Limb (tissue), 2 donors: ENCODE data around the gene TMEM120B.
"Not testable (repeated sequence)": the region's sequence is repeated elsewhere in the genome, so short reads cannot be mapped to it uniquely, and the experiment has no call there.

Experiments
- DNase-seq, 2 donors: peaks; one replicate each; pipeline ENCODE4 v3.0.0-alpha.2; 2016; ENCODE audit errors: extremely low spot score in 2 of 2

The TMEM120B gene

DNA sequence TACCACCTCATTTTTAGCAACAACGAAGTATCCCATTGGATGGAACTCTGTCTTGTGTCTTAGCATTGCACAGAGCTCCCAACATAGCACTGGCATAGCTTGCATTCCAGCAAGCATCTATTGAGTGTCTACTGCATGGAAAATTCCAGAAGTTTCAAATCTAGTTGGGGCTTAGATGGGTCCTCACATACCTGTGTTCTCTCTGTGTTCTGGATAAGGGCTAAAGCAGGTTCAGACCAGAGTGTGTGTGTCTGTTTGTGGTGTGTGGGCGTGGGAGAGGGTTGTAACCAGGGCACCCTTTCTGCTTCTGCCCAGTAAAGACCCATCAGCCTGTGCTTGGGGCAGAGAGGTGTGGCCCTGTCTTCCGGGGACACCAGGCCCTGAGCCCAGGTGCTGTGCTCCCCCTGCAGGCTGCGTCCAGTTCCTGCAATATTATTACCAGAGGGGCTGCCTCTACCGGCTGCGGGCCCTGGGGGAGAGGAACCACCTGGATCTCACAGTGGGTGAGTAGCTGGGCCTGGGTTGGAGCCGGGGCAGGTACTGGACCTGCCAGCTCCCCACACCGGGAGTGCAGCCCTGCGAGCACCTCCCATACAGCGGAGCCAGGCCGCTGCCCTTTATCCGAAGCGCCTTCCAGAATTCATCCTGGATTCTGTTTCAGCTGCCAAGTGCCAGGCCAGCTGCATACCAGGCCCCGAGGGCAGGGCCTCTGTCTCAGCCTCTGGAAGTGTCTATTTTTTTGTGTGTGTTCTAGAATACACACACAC, 60.6 kb downstream of the TMEM120B start:
- DNase-seq = peak in 1 of 2 donors; percentile 70

DNA sequence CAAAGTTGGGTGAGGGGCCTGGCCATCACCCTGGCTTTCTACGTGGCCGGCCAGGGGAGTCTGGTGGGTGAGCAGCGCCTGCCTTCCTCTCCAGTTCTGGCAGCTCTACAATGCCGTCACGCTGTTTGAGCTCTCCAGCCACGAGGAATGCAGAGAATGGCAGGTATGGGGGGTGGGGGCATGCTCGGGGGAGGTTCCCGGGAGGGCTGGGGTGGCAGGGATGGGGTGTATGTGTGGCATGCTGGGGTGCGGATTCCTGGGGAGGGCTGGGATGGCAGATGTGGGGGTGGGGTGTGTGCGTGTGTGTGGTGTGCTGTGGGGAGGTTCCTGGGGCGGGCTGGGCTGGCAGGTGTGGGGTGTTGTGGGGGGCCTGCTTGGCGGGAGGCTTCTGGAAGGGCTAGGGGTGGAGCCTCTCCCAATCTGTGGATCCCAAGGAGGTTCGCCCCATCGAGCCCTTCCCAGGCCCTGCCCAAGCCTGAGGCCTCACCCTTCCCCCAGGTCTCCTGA, 62.5 kb downstream of the TMEM120B start:
- DNase-seq = no peak

DNA sequence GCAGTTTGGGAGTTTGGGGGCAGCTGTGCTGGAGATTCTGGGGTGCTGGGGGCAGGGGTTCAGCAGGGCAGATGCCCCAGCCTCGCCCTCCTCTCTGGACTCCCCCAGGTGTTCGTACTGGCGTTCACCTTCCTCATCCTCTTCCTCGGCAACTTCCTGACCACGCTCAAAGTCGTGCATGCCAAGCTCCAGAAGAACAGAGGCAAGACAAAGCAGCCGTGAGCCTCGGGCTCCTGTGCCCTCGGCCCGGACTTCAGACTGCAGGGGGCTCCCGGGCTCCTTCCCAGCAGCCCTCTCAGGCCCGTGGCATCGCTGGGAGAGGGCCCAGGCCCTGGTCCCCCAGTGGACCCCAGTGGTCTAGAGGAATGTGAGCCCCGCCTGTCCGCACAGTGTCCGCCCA, 62.9 kb downstream of the TMEM120B start:
- no peak for DNase-seq

DNA sequence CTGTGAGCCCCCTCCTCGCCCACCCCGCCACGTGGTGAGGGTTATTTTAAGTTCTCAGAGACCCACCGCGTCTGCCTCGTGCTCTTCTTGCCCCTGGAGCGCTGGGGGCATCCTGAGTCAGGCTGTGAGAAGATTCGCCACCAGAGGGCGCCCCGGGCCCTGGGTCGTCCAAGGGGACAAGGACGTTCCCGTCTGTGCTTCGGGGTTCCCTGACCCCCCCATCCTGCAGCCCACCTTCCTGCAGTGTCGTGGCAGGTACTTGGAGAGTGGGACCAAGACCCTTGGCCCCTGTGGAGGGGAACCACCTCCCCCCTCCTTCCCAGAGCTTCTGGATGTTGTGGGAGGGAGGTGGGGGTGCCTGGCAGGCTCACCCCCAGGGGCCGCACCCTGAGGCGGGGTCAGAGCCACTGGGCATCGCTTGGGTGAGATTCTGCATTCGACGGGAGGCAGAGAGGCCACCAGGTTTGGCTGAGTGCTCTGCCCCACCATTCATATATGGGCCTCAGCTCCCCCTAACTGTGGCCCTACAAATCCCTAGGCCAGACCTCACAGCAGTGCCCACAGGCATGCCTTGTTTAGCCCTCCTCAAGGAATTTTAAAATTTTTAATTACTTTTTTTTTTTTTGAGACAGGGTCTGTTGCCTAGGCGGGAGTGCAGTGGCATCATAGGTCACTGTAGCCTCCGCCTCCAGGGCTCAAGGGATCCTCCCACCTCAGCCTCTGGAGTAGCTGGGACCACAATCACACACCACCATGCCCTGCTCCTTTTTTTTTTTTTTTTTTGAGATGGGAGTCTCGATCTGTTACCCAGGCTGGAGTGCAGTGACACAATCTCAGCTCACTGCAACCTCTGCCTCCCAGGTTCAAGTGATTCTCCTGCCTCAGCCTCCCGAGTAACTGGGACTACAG, 63.9 kb downstream of the TMEM120B start:
- DNase-seq = peak in 1 of 2 donors; percentile 80

DNA sequence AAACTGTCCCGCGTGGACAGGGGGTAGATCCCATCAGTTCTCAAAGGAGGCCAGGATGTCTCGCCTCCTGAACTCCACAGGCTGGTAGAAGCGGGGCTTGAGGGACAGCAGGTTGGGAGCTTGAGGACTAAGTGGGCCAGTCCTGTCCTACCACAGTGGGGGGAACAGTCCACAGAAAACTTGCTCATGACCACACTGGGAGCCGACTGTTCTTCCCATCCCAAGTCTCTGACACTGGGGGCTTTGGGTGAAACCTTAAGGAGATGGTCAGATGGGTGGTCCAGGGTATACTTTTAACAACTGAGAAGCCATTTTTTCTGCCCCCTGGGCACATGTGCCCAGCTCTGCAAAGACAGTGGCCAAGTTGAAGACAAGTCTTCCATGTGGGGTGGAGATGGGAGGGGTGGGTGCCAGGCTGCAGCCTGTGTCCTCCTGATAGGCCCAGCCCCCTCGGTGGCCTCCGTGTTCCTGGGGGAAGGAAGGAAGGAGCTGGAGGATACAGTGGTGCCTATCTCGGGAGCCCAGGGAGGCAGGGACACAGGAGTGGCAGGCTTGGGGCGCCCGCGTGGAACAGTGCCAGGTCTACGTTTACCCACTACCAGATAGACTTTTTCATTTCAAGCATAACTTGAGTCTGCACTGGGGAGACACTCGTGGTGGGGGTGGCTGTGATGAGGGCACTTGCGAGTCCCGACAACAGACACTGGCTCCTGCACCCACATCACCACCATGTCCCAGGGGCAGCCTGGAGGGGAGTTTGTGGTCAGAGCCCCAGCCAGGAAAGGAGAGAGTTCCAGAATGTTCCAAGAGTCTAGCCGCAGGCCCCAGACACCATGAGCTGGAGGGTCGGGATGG, 66.2 kb downstream of the TMEM120B start:
- DNase-seq = no peak

DNA sequence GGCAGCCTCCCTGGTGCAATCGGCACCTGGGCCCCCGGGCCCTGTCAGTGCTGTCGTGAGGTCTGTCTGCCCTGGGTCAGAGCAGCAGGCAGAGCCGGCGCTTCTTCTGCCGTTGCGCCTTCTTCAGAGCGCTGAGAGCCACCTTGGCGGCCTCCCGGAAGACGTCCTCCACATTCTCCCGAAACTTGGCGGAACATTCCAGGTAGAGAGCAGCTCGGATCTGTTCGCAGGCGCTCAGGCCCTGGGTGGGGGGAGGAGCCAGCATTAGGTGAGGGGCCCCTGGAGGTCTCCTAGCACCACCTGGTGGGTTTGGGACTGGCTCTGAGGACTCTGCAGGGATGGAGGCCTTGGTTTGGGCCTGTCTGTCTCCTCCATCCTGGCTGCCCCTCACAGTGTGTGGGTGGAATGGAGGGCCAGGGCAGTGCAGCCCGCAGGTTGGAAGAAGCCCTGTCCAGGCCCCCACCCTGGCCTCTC, 66.9 kb downstream of the TMEM120B start:
- DNase-seq = no peak

DNA sequence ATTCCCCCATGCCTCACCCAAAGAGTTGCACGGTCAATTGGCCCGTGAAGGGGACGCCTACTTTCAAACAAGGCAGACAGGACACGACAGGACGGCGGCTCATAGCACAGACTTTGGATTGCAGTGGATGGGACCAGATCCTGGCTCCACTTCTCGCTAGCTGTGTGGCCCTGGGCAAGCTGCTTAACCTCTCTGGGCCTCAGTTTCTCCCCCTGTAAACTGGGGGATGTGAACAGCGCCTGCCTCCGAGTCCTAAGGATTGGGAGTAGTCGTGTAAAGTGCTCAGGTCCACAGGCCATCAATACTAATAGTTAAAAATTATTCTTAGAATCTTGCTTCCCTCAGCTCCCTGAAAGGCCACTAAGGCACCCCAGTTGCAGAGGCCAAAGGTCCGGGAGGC, 67.9 kb downstream of the TMEM120B start:
- no peak for DNase-seq

DNA sequence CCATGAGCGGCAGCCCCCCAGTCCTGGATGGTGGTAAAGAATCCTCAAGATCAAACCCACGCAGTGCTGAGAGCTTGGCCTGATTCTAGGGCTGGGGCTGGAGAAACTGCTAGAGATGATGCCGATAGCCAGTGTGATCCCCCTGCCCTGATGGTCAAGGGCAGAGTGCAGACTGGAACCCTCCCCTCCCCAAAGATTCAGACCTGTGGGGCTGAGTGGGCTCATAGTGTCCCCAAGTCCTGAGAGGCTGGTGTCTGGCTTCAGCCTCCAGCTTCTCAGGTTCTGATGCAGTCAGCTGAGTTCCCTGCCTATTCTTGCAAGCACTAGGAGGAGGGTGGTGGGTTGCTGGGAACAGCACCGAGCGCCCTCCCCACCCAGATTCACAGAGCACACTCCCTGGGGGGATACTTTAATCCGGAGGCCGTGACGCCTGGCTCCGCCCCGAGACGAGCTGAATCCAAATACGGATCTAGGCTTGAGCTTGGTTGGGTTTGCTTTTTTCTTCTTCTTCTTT, 69.0 kb downstream of the TMEM120B start:
- peak in 1 of 2 donors; percentile 43 for DNase-seq

DNA sequence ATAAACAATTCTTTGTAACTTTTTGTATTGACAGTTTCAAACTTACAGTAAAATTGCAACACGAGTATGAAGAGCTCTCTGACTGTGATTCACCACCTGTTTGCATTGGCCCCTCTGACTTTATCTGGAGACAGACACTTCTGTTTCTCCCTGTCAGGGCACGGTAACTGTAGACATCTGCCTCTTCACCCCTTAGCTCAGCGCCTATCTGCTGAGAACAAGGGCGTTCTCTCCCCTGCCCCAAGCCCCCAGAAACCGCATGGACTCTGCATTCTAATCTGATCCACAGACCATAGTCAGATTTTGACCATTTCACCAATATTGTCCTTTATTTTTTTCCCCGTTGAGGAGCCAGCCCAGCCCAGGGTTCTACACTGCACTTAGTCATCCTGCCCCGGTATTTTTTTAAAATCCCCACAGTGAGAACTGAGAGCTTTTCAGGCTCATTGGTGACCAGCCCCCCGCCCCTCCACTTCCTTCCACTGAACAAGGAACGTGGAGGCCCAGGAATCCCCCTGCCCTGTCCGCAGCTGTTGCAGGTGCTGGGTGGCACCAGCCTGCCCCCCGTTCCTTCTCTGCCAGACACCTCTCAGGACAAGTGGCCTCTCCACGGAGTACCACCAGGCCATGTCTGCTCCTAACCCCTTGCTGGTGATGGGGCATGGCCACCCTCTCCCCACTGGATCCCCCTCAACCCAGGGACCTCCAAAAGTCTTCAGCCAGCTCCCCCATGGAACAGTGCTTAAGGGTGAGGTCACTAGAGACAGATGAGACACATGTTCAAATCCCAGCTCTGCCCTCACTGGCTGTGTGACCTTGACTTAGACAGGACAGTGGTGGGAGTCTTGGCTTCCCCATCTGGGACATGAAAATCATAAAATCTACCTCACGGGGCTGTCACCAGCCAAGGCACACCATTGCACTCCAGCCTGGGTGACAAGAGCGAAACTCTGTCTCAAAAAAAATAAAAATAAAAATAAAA, 69.7 kb downstream of the TMEM120B start:
- peak in 1 of 2 donors; percentile 23 for DNase-seq

DNA sequence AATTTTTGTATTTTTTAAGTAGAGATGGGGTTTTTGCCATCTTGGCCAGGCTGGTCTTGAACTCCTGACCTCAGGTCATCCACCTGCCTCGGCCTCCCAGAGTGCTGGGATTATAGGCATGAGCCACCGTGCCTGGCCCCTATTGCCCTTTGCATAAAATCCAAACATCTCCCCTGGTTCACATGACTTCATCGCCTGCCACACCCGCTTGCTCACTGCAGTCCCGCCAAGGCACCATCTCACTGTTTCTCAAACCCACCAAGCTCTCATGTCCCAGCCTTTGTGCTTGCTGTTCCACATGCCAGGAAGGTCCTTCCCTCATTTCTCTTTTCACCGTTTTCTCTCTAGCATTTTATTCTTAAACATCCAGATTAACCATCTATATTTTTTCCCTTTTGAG, 71.2 kb downstream of the TMEM120B start:
- DNase-seq = no peak

DNA sequence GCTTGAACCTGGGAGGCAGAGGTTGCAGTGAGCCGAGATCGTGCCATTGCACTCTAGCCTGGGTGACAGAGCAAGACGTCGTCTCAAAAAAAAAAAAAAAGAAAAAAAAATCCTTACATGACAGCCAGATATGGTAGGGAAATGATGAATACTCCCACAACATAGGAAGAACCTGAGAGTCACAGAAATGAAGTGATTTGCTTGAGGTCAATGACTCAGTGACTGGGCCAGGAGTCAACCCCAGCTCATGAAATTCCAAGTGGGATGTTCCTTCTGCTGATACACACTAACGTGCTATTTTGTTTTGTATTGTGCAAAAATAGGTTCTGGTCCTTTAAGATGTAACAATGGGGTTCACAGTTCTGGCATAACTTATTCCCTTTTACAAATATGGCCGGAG, 71.9 kb downstream of the TMEM120B start:
- no peak for DNase-seq

DNA sequence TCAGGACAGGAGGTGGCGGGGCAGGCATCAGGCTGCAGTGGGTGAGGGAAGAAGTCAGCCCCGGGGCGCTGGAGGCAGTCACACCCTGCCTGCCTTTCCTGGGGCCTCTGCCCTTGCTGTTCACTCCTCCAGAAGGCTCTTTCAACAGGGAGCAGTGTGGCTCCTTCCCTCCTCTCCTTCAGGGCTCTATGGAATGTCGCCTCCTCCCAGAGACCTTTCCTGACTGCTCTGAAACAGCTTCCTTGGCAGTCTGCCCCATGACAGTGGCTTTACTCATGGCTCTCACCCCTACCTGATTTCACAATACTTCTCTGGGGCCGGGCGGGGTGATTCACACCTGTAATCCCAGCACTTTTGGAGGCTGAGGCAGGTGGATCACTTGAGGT, 73.9 kb downstream of the TMEM120B start:
- peak in 1 of 2 donors; percentile 33 for DNase-seq

DNA sequence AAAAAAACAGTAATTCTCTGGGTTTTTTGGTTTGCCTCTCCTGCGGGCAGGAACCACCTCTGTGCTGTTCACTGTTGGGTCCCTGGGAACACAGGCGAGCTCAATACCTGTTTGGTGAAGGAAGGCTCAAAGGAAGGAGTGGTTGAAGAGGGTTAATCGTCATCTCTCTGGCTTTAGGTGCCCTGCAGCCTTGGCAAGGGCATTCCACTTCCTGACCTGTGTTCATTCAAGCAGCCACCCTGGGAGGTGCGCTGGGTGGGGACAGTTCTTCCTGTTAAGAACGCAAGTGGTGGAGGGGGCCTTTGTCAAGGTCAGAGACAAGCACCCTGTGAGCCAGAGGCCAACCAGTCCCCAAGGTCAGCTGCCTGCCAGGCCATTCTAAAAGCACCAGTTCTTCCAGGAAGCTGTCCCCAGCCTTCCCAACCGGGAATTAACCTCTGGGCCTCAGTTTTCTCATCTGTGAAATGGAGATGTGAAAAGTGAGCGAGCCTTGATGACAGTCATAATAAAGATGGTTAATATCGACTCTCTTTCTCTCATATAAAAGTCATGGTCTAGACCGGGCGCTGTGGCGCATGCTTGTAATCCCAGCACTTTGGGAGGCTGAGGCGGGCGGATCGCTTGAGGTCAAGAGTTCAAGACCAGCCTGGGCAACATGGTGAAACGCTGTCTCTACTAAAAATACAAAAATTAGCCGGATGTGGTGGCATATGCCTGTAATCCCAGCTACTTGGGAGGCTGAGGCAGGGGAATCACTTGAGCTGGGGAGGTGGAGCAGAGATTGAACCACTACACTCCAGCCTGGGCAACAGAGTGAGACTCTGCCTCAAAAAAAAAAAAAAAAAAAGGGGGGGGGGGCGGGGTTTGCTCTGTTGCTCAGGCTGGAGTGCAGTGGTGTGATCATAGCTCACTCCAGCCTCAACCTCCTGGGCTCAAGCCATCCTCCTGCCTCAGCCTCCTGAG, 74.8 kb downstream of the TMEM120B start:
- no peak for DNase-seq

DNA sequence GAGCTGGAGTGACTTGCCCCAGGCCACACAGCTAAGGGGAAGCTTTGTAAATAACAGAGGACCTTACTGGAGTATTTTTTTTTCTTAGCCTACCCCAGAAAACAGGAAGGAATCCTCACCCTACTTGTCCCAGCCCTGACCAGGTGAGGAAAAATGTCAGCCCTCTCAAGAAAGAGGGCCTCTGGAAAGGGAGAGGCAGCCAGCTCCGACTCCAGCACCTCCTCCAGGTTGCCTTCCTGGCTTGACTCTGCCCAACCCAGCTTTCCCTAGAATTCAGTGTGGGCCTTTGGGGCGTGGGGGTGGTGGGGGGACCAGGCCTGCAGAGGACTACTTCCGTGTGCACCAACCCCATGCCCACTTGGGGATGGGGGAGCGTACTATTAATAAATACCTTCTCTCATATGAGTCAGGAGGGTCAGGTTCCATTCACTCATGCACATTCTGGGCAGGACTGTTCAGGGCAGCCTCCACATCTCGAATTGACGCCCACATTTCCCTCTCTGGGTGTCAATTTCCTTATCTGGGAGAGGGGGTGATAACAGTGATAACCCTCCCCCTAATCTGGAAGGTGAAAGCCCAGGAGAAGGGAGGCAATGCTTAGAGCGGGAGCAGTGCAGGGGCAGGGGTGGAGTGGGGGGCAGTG, 75.7 kb downstream of the TMEM120B start:
- peak in 1 of 2 donors; percentile 27 for DNase-seq

DNA sequence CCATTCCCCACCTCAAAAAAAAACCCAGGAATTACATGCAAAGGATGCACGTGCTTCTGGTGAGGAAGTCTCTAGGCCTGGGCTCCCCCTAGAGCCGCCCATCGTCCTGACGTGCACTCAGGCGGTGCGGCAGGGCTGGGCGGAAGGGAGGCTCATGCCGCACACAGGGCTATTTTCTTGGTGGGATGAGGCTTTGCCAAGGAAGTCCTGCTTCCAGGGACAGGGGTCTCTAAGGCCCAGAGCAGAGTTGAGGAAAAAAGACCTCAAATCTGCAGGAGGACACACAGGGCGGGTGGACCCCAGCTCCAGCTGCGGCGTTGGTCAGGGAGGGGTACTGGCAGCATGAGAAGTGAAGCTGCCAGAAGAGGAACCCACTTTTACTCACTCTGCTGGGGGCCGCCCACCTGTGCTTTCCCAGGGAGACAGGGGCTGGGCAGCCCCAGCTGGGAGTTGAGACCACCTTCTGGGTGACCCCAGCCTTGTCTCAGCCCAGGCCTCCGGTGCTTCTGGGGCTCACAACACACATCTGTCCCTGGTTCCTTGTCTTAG, 76.8 kb downstream of the TMEM120B start:
- peak in 1 of 2 donors; percentile 36 for DNase-seq

DNA sequence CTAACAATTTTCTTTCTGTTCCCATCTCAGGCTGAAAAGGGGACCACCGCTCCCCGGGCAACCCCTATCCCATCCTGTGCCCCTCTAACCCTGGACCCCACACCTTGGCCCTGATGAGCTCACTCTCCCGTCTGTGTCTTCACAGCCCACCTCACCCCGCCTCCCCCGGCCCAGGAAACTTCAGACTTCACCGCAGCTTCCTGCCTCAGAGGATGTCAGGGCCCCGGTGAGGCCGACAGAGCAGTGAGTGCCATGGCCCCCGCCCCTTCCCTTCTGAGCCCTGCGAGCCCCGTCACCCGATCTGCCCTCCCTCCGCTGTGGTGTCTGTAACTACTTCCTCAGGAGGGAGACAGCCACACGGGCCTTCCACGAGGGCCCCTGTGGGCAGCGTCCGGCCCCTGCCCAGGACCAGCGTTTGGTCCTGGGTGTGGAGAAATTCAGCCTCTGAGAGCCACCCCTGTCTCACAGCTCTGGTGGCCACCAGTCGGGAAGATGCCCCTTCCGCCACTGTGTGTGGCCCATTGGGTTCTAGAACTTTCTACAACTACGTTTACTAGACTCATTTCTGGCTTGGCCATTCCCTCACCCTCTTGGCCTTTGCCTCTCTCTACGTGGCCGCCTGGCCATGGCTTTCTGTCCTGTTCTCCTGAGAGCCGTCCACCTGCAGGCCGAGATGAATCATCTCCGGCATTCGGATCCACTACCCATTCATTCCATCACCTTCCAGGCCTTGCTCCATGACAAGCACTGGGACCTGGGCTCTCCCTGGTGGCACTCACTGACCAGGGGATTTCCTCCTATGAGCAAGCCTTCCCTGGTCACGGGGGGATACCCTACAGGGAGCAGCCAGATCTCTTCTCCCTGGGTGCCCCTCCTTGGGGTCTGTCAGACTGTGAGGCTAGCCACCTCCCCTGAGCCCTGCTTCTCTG, 77.5 kb downstream of the TMEM120B start:
- DNase-seq = peak in 1 of 2 donors; percentile 50

DNA sequence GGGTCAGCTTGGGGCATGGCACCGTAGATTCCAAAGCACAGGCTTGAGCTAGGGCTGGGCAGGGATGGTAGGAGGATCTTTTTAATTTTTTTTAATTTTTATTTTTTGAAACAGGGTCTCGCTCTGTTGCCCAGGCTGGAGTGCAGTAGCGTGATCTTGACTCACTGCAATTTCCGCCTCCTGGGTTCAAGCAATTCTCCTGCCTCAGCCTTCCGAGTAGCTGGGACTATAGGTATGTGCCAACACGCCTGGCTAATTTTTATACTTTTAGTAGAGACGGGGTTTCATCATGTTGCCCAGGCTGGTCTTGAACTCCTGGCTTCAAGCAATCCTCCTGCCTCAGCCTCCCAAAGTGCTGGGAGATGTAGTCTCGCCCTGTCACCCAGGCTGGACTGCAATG, 78.2 kb downstream of the TMEM120B start:
- not testable (repeated sequence) for DNase-seq
